GM12875 (cell line): ENCODE data around the gene CPPED1.

ENCODE experiments used
- H3K4me3 ChIP-seq: one replicate; pipeline ENCODE4 v1.5.1; 2011; ENCODE audit warnings: low read depth, low read length, control low read depth
- TF ChIP-seq, protein P1 (sequence below): IDR thresholded peaks from 2 replicates; pipeline ENCODE4 v1.5.1; 2011; ENCODE audit warnings: low read depth, mild to moderate bottlenecking, control low read depth, inconsistent platforms, low read length, moderate library complexity, borderline replicate concordance; ENCODE audit not compliant: insufficient read depth

Gene CPPED1

GRCh38 chr16:12764813-12765488 lies 38.7 kb downstream of the CPPED1 start:
- TF ChIP-seq, protein P1, sequence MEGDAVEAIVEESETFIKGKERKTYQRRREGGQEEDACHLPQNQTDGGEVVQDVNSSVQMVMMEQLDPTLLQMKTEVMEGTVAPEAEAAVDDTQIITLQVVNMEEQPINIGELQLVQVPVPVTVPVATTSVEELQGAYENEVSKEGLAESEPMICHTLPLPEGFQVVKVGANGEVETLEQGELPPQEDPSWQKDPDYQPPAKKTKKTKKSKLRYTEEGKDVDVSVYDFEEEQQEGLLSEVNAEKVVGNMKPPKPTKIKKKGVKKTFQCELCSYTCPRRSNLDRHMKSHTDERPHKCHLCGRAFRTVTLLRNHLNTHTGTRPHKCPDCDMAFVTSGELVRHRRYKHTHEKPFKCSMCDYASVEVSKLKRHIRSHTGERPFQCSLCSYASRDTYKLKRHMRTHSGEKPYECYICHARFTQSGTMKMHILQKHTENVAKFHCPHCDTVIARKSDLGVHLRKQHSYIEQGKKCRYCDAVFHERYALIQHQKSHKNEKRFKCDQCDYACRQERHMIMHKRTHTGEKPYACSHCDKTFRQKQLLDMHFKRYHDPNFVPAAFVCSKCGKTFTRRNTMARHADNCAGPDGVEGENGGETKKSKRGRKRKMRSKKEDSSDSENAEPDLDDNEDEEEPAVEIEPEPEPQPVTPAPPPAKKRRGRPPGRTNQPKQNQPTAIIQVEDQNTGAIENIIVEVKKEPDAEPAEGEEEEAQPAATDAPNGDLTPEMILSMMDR = no peak
- H3K4me3 ChIP-seq = no peak overlapping the region

DNA sequence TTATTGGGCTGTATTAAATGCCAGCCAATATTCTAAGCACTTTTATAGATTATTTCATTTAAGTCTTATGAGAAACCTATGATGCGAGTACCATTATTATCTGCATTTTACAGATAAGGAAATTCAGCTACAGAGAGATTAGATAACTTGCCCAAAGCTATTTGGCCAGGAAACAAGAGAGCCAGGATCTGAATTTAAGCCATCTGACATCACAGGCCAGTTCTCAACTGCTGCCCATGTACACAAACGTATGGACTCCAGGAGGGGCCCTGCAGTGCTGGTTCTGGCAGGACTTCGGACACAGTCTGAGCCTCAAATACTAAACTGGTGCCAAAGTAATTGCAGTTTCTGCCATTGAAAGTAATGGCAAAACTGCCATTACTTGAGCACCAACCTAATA lies 40.2 kb downstream of the CPPED1 start:
- no peak overlapping the region for H3K4me3 ChIP-seq
- TF ChIP-seq, protein P1 = no peak

- TF ChIP-seq, protein P1 = no peak
- no peak overlapping the region for H3K4me3 ChIP-seq
Measured at GRCh38 chr16:12760819-12761611, 42.7 kb downstream of the CPPED1 start.

DNA sequence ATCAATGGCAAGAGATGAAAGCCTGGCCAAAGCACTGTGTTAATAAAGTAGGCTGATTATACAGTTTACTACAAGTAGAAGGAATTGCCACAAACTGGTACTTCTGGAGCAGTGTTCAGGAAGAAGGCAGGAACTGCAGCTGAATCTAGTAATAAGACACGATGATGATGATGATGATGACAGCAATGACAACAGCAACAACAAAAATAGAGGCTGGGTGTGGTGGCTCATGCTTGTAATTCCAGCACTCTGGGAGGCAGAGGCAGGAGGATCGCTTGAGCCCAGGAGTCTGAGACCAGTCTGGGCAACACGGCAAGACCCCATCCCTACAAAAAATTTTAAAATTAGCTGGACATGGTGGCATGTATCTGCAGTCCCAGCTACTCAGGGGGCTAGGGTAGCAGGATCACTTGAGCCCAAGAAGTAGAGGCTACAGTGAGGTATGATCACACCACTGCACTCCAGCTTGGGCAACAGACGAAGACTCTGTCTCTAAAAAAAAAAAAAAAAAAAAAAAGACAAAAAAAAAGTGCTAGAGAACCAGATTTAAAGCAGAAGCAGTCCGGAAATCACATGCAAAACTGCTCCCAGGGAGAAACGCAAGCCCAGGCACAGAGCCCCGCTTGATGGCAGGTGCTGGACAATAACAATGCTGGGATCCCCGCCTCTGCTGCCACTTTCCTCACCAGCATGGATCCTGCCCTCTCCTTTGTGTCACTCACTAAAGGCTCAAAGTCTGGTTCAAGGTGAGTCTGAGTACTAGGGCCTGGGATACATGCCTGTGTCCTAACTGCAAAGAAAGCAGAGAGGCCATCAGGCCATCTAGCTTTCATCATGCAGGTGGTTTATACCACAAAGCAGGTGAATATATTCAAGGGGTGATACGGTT lies 44.8 kb downstream of the CPPED1 start:
- no peak overlapping the region for H3K4me3 ChIP-seq
- TF ChIP-seq, protein P1 = no peak

GRCh38 chr16:12758031-12758669 lies 45.5 kb downstream of the CPPED1 start:
- TF ChIP-seq, protein P1 = no peak
- H3K4me3 ChIP-seq = no peak overlapping the region

DNA sequence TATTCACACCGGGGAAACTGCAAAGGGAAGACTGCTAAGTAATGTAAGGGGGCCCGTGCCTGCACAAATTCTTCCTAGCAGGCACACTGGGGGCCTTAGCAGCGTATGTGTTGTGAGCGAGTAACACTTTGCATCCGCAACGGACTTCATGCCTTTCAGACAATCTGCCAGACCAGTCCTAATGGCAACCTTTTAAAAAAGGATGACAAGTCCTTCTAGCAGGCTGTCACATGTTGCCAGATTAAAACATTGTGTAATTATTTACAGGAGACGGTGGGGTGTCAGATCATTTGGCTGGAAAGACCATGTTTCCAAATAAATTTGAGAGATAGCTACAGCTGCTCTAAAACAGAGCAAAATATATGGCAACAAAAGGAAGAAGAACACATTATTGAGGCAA lies 46.1 kb downstream of the CPPED1 start:
- no peak overlapping the region for H3K4me3 ChIP-seq
- TF ChIP-seq, protein P1 = no peak
